HepG2 (cell line): ENCODE measurements around the gene ZNF425. TPM values are rescaled to one million over a fixed set of nuclear protein-coding genes. Genes with fewer than 3 reads are reported as not detected.

Source experiments
- DZIP1 ChIP-seq: sonication (generic); formaldehyde crosslinking; IDR thresholded peaks from 2 replicates; pipeline ENCODE4 v1.5.0; 2020; ENCODE audit warnings: mild to moderate bottlenecking, missing genetic modification reagents
- MEIS2 ChIP-seq: sonication (generic); formaldehyde crosslinking; IDR thresholded peaks from 2 replicates; pipeline ENCODE4 v1.9.0; 2021; ENCODE audit warnings: mild to moderate bottlenecking, missing genetic modification reagents
- MXD3 ChIP-seq: IDR thresholded peaks from 2 replicates; pipeline ENCODE4 v1.6.1; 2016; ENCODE audit warnings: mild to moderate bottlenecking, missing biosample characterization, missing genetic modification reagents
- ONECUT2 ChIP-seq: sonication (generic); formaldehyde crosslinking; IDR thresholded peaks from 2 replicates; pipeline ENCODE4 v1.4.0; 2020; ENCODE audit warnings: missing genetic modification reagents
- SOX5 ChIP-seq: IDR thresholded peaks from 2 replicates; pipeline ENCODE4 v1.6.1; 2016; ENCODE audit warnings: borderline replicate concordance
- STAT6 ChIP-seq: sonication (generic); formaldehyde crosslinking; IDR thresholded peaks from 2 replicates; pipeline ENCODE4 v1.4.0; 2020; ENCODE audit warnings: missing genetic modification reagents, mild to moderate bottlenecking, borderline replicate concordance
- TEAD3 ChIP-seq: optimal IDR thresholded peaks from 2 replicates; pipeline ENCODE3; 2016; ENCODE audit warnings: borderline replicate concordance
- TIGD3 ChIP-seq: sonication (generic); formaldehyde crosslinking; IDR thresholded peaks from 2 replicates; pipeline ENCODE4 v1.5.1; 2020; ENCODE audit warnings: mild to moderate bottlenecking, missing genetic modification reagents, borderline replicate concordance
- U2AF1 ChIP-seq: fragments of 200-400 bp; formaldehyde crosslinking; optimal IDR thresholded peaks from 2 replicates; pipeline ENCODE3; 2017; ENCODE audit warnings: mild to moderate bottlenecking, low read depth, low read length
- ZNF383 ChIP-seq: sonication (generic); formaldehyde crosslinking; IDR thresholded peaks from 2 replicates; pipeline ENCODE4 v1.4.0; 2020; ENCODE audit warnings: missing genetic modification reagents, mild to moderate bottlenecking, borderline replicate concordance
- ZNF484 ChIP-seq: sonication (generic); formaldehyde crosslinking; IDR thresholded peaks from 2 replicates; pipeline ENCODE4 v1.5.1; 2020; ENCODE audit warnings: mild to moderate bottlenecking, low read depth, missing genetic modification reagents, borderline replicate concordance
- ZNF609 ChIP-seq: sonication (generic); formaldehyde crosslinking; IDR thresholded peaks from 2 replicates; pipeline ENCODE4 v1.4.0; 2020; ENCODE audit warnings: mild to moderate bottlenecking, missing genetic modification reagents, borderline replicate concordance
- ZNF704 ChIP-seq: sonication (generic); formaldehyde crosslinking; IDR thresholded peaks from 2 replicates; pipeline ENCODE4 v1.8.1; 2023; ENCODE audit warnings: mild to moderate bottlenecking, inconsistent platforms, moderate library complexity, missing genetic modification reagents, borderline replicate concordance
- ZNF780A ChIP-seq: sonication (generic); formaldehyde crosslinking; IDR thresholded peaks from 2 replicates; pipeline ENCODE4 v1.8.0; 2022; ENCODE audit warnings: mild to moderate bottlenecking, missing genetic modification reagents, moderate library complexity
- ZNF850 ChIP-seq: sonication (generic); formaldehyde crosslinking; conservative IDR thresholded peaks from 2 replicates; pipeline ENCODE4 v1.9.0; 2021; ENCODE audit warnings: mild to moderate bottlenecking, missing genetic modification reagents
- polyA plus RNA-seq, 8 experiments: library from polyadenylated mRNA; depleted of rRNA in 3 of 8; stranded (reverse) in 7 of 8; unstranded in 1 of 8; fragments of >200 nt; fragmentation: Illumina TruSeq in 4 of 8; extraction: Trizol in 4 of 8; gene quantifications; 2 replicates each; pipeline versions ENCODE4 v1.2.1 to v1.2.3, GENCODE V29; 2011 to 2016; ENCODE audit warnings: low read depth in 4 of 8, missing spikeins in 1 of 8, mixed read lengths in 1 of 8; ENCODE audit not compliant: insufficient read depth in 1 of 8
- total RNA-seq, 5 experiments: library from RNA; depleted of rRNA; stranded (reverse); fragments of >200 nt; fragmentation: Illumina TruSeq; extraction: Trizol; gene quantifications; 2 replicates each; pipeline ENCODE4 v1.2.3, GENCODE V29; 2016; ENCODE audit warnings: low read depth in 1 of 5

The ZNF425 gene
- total and polyA plus RNA-seq, 2 of the 13 experiments (the other 11 are each of a cell fraction or from before 2014, with no cell fraction given): 0.51 to 1.1 TPM

- no peak for TF ChIP-seq STAT6 (CRISPR knock-in tag)
- no peak; the same call in 1 of the 2 replicates for TF ChIP-seq TIGD3 (CRISPR knock-in tag)
- no peak for TF ChIP-seq MEIS2 (CRISPR knock-in tag)
- no peak for TF ChIP-seq DZIP1 (CRISPR knock-in tag)
- no peak for TF ChIP-seq ZNF484
- no peak for TF ChIP-seq ZNF383 (CRISPR knock-in tag)
- no peak for TF ChIP-seq MXD3 (CRISPR knock-in tag)
- TF ChIP-seq TEAD3: no peak
- no peak for TF ChIP-seq ZNF609
- TF ChIP-seq ZNF704 (CRISPR knock-in tag): 0 out of 2 replicates have a peak, but pooled peaks have one; percentile 1
- no peak; the same call in 1 of the 2 replicates for TF ChIP-seq ZNF850 (CRISPR knock-in tag)
- TF ChIP-seq SOX5: no peak
- no peak; the same call in 1 of the 2 replicates for TF ChIP-seq ZNF780A
- TF ChIP-seq ONECUT2 (CRISPR knock-in tag): no peak
- TF ChIP-seq U2AF1: peak; percentile 0
Observed at GRCh38 chr7:149126662-149127266, 640 bp upstream of the ZNF425 start (continued).
